Activated CD8-positive, alpha-beta memory T cell treated with anti-CD3 and anti-CD28 coated beads for 36 hours (primary cell): ENCODE measurements around the gene RNF31. TPM values are rescaled to one million over a fixed set of nuclear protein-coding genes. Genes with fewer than 3 reads are reported as not detected.

Experiments used
- CTCF ChIA-PET: fragments of 350-600 bp; sonication (Branson Sonifier 250); formaldehyde crosslinking; loops from one replicate; lab custom pipeline; 2021; ENCODE audit warnings: antibody characterized with exemption; lab: Charles Lee
- POLR2A ChIA-PET: fragments of 350-600 bp; sonication (Branson Sonifier 250); formaldehyde crosslinking; loops from one replicate; lab custom pipeline; 2021; ENCODE audit warnings: antibody characterized with exemption; lab: Charles Lee
- total RNA-seq, 2 experiments: library from RNA; stranded (reverse); gene quantifications; one replicate each; pipeline ENCODE4 v1.2.3, GENCODE V29; 2021

The RNF31 gene
- total RNA-seq, 2 experiments from 2014 or later, result 75.5 to 80.8 TPM

- ChIA-PET POLR2A (interaction anchor here (0.6 kb wide), 1 partner anchor 21 kb away, joined by 3 read pairs; no protein-coding TSS in a partner anchor), CTCF (no interaction called here)
Observed at GRCh38 chr14:24130717-24131548, 16.4 kb upstream of the RNF31 start.

DNA sequence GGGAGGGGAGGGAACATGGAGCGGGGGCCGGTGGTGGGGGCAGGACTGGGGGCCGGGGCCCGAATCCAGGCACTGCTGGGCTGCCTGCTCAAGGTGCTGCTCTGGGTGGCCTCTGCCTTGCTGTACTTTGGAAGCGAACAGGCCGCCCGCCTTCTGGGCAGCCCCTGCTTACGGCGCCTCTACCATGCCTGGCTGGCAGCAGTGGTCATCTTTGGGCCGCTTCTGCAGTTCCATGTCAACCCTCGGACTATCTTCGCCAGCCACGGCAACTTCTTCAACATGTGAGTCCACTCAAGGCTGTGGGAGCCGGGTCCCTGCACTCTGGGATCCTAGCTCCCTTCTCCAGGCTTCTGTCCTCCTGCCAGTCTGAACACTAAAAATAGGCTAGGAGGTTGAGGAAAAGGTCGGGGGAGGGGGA, 15.7 kb upstream of the RNF31 start:
- ChIA-PET CTCF (interaction anchor here (1.0 to 1.7 kb wide), 2 partner anchors 17 to 23 kb away, joined by 3 to 4 read pairs; partner anchors contain the start of genes DCAF11 and NRL), POLR2A (no interaction called here)

- POLR2A ChIA-PET, result no interaction called here
- CTCF ChIA-PET, result interaction anchor here (1.0 to 1.7 kb wide), 2 partner anchors 18 to 24 kb away, joined by 3 to 4 read pairs; partner anchors contain the start of genes DCAF11 and NRL
Observed at GRCh38 chr14:24132061-24132685, 15.1 kb upstream of the RNF31 start.

DNA sequence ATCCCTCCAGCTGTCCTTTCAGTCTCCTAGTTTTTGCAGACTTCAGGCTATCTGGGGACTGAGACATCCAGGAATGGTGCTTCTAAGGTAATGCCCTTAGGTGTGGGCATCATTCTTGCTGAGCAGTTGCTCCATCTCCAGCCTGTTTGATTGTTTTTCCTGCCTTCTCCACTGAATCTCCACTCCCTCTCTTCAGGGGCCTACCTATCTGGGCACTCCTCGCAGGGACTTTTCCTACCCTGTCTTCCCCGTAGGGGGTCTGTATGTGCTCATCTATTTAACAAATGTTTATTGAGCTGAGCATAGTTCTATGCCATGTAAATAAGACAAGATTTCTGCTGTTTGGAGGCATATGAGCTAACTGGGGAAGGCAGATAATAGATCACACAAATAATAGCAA, 14.3 kb upstream of the RNF31 start:
- ChIA-PET CTCF (interaction anchor here (1.7 kb wide), 2 partner anchors 24 to 28 kb away, joined by 4 to 8 read pairs; partner anchors contain the start of gene IRF9), POLR2A (no interaction called here)

- CTCF ChIA-PET, result interaction anchor here (0.6 to 1.7 kb wide), 4 partner anchors 24 to 571 kb away, joined by 3 to 8 read pairs (median 4); partner anchors contain the start of gene IRF9
- POLR2A ChIA-PET, result interaction anchor here (3.1 kb wide), 1 partner anchor 27 kb away, joined by 19 read pairs; the partner anchor contains the start of gene IRF9
Observed at GRCh38 chr14:24133735-24134134, 13.6 kb upstream of the RNF31 start.

DNA sequence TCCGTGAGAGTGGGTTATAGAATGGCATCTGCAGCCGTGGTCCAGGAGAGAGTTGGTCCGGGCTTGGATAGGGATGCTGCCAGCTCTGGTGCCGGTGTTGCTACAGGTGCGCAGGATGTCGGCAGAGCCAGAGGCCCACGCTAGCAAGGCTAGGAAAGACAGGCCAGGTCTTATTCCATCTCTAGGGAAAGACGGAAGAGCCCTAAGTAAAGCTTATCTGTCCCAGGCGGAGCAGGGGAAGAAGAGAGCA, 11.8 kb upstream of the RNF31 start:
- CTCF ChIA-PET, result interaction anchor here (0.8 to 4.7 kb wide), 8 partner anchors 9 to 60 kb away, joined by 3 to 34 read pairs (median 6); partner anchors contain the start of genes IRF9, RNF31 and TM9SF1
- POLR2A ChIA-PET, result interaction anchor here (0.7 to 4.1 kb wide), 8 partner anchors 8 to 493 kb away, joined by 3 to 34 read pairs (median 6); partner anchors contain the start of genes DCAF11, IRF9, NRL and PSME2

DNA sequence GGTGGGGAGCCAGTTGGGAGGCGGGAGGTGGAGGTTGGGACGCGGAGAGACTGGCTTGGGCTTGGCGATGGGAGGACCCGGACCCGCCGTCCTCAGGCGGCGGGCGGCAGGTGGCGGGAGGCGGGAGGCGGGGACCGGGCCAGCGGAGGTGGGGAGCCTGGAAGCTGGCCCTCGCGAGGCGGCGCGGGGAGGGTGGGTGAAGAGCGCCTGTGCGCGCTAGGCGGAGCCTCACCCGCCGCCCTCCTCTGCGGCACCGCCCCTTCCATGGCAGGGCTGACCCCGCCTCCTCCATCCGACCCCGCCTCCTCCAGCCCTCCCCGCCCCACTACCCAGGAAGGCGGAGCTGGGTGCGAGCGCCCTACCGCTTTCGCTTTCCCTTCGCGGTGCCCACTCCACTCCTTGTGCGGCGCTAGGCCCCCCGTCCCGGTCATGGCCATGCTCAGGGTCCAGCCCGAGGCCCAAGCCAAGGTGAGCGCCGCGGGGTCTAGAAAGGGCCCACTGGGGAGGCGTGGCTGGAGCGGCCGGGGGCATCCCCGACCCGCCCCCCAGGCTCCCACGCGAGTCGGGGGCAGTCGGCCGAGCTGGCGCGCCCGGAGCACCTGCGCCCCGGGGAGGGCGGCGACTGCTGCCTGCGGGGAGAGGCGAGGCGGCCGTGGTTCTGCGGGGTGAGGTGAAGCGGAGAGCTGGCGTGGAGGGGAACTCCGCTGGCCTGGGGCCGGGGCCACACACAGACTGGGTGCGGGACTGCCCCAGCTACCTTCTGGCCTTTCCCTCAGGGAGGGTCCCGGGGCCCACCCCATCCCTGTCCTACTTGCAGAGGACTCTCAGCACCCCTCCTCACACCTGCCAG, 11.2 kb upstream of the RNF31 start, which contains the start of gene PSME1:
PSME1 (plus strand) TSS at position 361 of the 850 bp plus-strand sequence; CDS start at position 430, 69 bp downstream.
- POLR2A ChIA-PET, result interaction anchor here (0.7 to 4.1 kb wide), 8 partner anchors 9 to 492 kb away, joined by 3 to 34 read pairs (median 6); partner anchors contain the start of genes DCAF11, IRF9, NRL and PSME2
- CTCF ChIA-PET, result interaction anchor here (0.7 to 4.7 kb wide), 10 partner anchors 9 to 59 kb away, joined by 3 to 34 read pairs (median 6); partner anchors contain the start of genes IRF9, RNF31 and TM9SF1

DNA sequence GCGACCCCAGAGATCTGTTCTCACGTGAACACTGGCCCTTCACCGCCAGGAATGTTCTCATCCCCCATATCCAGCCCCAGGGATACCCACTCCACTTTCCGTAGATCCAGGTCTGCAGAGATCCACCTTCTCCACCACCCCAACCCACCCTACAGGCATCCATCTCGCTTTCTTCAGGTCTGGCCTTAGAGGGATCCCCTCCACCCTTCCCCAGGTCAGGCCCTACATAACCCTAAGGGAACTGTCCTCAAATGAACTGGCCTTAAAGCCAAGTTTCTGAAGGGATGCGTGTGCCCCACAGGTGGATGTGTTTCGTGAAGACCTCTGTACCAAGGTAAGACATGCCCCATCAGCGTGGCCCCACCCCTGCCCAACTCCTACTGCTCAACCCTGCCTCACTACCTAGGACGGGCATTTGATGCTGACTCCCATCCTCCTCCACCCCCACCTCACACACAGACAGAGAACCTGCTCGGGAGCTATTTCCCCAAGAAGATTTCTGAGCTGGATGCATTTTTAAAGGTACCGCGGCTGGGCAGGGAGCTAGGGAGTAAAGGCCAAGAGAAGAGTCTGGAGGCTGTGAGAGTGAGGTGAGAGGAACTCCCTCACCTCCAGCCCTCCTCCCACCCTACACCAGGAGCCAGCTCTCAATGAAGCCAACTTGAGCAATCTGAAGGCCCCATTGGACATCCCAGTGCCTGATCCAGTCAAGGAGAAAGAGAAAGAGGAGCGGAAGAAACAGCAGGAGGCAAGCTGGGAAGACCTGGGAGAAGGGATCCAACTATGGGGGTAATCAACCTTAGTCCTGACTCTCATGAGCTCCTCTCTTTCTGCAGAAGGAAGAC, 10.4 kb upstream of the RNF31 start:
- ChIA-PET CTCF (interaction anchor here (0.7 to 4.7 kb wide), 8 partner anchors 9 to 44 kb away, joined by 3 to 34 read pairs (median 6); partner anchors contain the start of genes IRF9 and RNF31), POLR2A (interaction anchor here (0.5 to 4.1 kb wide), 6 partner anchors 10 to 77 kb away, joined by 3 to 34 read pairs (median 12); partner anchors contain the start of genes CHMP4A, DCAF11, IRF9 and NRL)

DNA sequence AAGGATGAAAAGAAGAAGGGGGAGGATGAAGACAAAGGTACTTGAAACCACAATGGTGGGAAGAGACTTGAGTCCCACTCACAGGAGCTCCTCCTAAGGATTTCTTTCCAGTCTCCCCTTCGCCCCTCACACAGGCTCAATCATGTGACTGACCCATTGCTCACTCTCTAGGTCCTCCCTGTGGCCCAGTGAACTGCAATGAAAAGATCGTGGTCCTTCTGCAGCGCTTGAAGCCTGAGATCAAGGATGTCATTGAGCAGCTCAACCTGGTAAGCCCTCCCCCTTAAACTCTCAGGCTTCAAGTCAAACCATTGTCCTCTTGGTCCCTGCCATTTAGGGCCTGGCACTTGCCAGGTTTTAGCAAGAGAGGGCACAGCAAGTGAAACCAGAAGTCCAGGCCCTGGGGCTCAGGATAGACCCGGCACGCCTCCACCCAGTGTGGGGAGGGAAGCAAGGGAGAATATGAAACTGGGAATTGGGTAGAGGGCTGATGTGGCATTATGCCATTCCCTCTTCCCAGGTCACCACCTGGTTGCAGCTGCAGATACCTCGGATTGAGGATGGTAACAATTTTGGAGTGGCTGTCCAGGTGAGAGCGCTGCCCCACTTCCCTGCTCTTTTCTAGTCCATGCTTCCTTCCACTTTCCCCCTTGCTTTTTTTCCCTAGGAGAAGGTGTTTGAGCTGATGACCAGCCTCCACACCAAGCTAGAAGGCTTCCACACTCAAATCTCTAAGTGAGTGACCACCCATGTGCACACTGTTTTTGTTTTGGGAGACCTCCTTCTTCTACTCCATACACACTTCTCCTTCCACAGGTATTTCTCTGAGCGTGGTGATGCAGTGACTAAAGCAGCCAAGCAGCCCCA, 9.5 kb upstream of the RNF31 start:
- CTCF ChIA-PET, result interaction anchor here (1.2 to 4.7 kb wide), 4 partner anchors 10 to 29 kb away, joined by 3 to 34 read pairs (median 6); partner anchors contain the start of genes IRF9 and RNF31
- POLR2A ChIA-PET, result interaction anchor here (0.7 to 4.1 kb wide), 3 partner anchors 9 to 76 kb away, joined by 3 to 34 read pairs (median 24); partner anchors contain the start of genes CHMP4A, DCAF11, NRL and PSME2

GRCh38 chr14:24138396-24139271, 8.7 kb upstream of the RNF31 start:
- POLR2A ChIA-PET, result interaction anchor here (4.1 kb wide), 1 partner anchor 8 kb away, joined by 34 read pairs; the partner anchor contains the start of genes PSME2 and RNF31
- CTCF ChIA-PET, result interaction anchor here (1.2 to 4.7 kb wide), 2 partner anchors 23 to 30 kb away, joined by 3 to 34 read pairs; partner anchors contain the start of gene IRF9

GRCh38 chr14:24139272-24139934, 7.9 kb upstream of the RNF31 start:
- POLR2A ChIA-PET, result no interaction called here

DNA sequence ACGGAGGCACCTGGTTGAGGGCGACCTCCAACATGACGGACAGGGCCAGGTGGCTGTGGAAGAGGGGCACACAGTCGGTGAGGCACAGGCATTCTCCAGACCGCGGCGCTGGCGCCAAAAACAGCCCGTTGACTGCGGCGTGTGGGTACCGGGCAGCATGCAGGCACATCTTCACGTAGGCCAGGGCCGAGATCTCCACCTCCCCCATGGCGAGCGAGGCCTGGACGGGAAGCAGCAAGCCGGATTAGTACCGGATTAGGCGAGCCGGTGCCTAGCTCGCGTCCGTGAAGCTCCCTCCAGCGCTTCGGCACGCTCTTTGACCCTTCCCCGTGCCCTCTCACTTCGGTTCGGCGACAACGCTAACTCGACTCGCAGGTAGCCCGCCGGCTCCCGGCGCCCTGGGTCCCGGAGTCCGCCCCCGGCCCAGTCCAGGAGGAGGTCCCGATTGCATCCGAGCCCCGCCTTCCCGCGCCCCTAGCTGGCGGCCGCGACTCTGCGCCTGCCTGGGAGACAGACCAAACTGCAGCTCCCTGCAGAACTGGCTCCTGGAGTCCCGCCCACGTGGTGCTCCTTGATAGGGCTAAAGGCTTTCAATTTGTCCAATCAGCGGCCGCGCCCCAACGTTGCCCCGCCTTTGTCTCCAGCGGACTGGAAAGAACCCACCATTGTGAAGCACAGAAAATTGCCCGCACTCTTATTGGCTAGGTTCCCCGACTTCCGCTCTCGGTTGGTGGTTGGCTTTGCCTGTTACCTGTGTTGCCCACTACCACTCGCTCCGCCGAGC, 6.0 kb upstream of the RNF31 start, which contains the start of gene EMC9:
EMC9 (minus strand) TSS at position 495 of the 784 bp plus-strand sequence; CDS start at position 208, 287 bp downstream.
- ChIA-PET POLR2A (interaction anchor here (1.0 to 1.7 kb wide), 5 partner anchors 9 to 102 kb away, joined by 3 to 8 read pairs (median 4); partner anchors contain the start of genes DCAF11, IRF9, NRL and TINF2), CTCF (interaction anchor here (0.6 to 1.6 kb wide), 4 partner anchors 20 to 50 kb away, joined by 3 to 5 read pairs (median 5); partner anchors contain the start of genes DCAF11 and IRF9)

More at GRCh38 chr14:24139272-24139934, 7.9 kb upstream of the RNF31 start:
- CTCF ChIA-PET, result interaction anchor here (4.7 kb wide), 1 partner anchor 22 kb away, joined by 34 read pairs; the partner anchor contains the start of gene IRF9

GRCh38 chr14:24143511-24143910, 3.8 kb upstream of the RNF31 start:
- CTCF ChIA-PET, result interaction anchor here (1.4 kb wide), 1 partner anchor 18 kb away, joined by 6 read pairs; the partner anchor contains the start of gene IRF9
- POLR2A ChIA-PET, result no interaction called here
